Measurements from ENCODE around the gene ZNF394.

ZNF394 gene

GRCh38 chr7:99447943-99448342 lies 52.1 kb downstream of the ZNF394 start:
- DNase-seq: peak; percentile 37

GRCh38 chr7:99446096-99446495 lies 54.0 kb downstream of the ZNF394 start:
- no peak for DNase-seq
